Measurements from ENCODE around the gene ARL4A.
"Not testable (repeated sequence)": the region's sequence is repeated elsewhere in the genome, so short reads cannot be mapped to it uniquely, and the experiment has no call there.

Gene ARL4A

GRCh38 chr7:12686891-12687717 lies at the start of gene ARL4A:
TSS of gene ARL4A (plus strand) at chr7:12687633. CDS start at chr7:12688255, 622 bp downstream.
- no peaks in the 10 kb centered on the region for H3K9me3 Mint-ChIP-seq
- peak; percentile 96 for DNase-seq
- peaks cover 34% of the 10 kb centered on the region for H3K4me1 Mint-ChIP-seq
- H3K36me3 Mint-ChIP-seq = peaks cover 7% of the 10 kb centered on the region
- CTCF ChIA-PET = interaction anchor here (0.6 to 3.5 kb wide), 17 partner anchors 8 to 594 kb away, joined by 3 to 24 read pairs (median 4); no protein-coding TSS in a partner anchor
- peak within 1 kb of the TSS; percentile 94 for H3K4me3 Mint-ChIP-seq
- no peaks in the 10 kb centered on the region for H3K27me3 Mint-ChIP-seq
- peak within 1 kb of the TSS; percentile 91 for H3K27ac Mint-ChIP-seq

- Mint-ChIP-seq H3K36me3 (no peaks in the 10 kb centered on the region), H3K27ac (no peak overlapping the region), H3K4me3 (no peak overlapping the region), H3K27me3 (peaks cover 4% of the 10 kb centered on the region), H3K4me1 (peaks cover 29% of the 10 kb centered on the region), H3K9me3 (no peaks in the 10 kb centered on the region)
- CTCF ChIA-PET = interaction anchor here (0.7 to 2.2 kb wide), 5 partner anchors 37 to 625 kb away, joined by 3 to 7 read pairs (median 3); no protein-coding TSS in a partner anchor
- DNase-seq = no peak
These were observed 49.4 kb upstream of the ARL4A start for GRCh38 chr7:12637819-12638592.

GRCh38 chr7:12638851-12639456 lies 48.5 kb upstream of the ARL4A start:
- H3K9me3 Mint-ChIP-seq = no peaks in the 10 kb centered on the region
- CTCF ChIA-PET = interaction anchor here (0.6 to 2.2 kb wide), 7 partner anchors 36 to 661 kb away, joined by 3 to 7 read pairs (median 3); no protein-coding TSS in a partner anchor
- H3K27me3 Mint-ChIP-seq = peaks cover 4% of the 10 kb centered on the region
- H3K4me1 Mint-ChIP-seq = peaks cover 20% of the 10 kb centered on the region
- H3K27ac Mint-ChIP-seq = no peak overlapping the region
- no peaks in the 10 kb centered on the region for H3K36me3 Mint-ChIP-seq
- DNase-seq = no peak
- no peak overlapping the region for H3K4me3 Mint-ChIP-seq

GRCh38 chr7:12640299-12641096 lies 46.9 kb upstream of the ARL4A start:
- H3K4me1 Mint-ChIP-seq = peaks cover 20% of the 10 kb centered on the region
- CTCF ChIA-PET = interaction anchor here (0.9 kb wide), 1 partner anchor 116 kb away, joined by 3 read pairs; no protein-coding TSS in a partner anchor
- H3K4me3 Mint-ChIP-seq = no peak overlapping the region

GRCh38 chr7:12641196-12641595 lies 46.2 kb upstream of the ARL4A start:
- DNase-seq = no peak
- Mint-ChIP-seq H3K4me3 (no peak overlapping the region), H3K27ac (no peak overlapping the region), H3K36me3 (no peaks in the 10 kb centered on the region), H3K4me1 (peaks cover 13% of the 10 kb centered on the region), H3K9me3 (no peaks in the 10 kb centered on the region), H3K27me3 (peaks cover 4% of the 10 kb centered on the region)
- CTCF ChIA-PET = interaction anchor here (0.9 kb wide), 1 partner anchor 117 kb away, joined by 3 read pairs; no protein-coding TSS in a partner anchor

More at GRCh38 chr7:12640299-12641096, 46.9 kb upstream of the ARL4A start:
- no peak for DNase-seq
- H3K27me3 Mint-ChIP-seq = peaks cover 4% of the 10 kb centered on the region
- no peak overlapping the region for H3K27ac Mint-ChIP-seq
- H3K9me3 Mint-ChIP-seq = no peaks in the 10 kb centered on the region
- H3K36me3 Mint-ChIP-seq = no peaks in the 10 kb centered on the region

- H3K4me1 Mint-ChIP-seq = peaks cover 4% of the 10 kb centered on the region
- CTCF ChIA-PET = no interaction called here
- H3K27ac Mint-ChIP-seq = no peak overlapping the region
- no peak overlapping the region for H3K4me3 Mint-ChIP-seq
- no peaks in the 10 kb centered on the region for H3K36me3 Mint-ChIP-seq
- peaks cover under 1% of the 10 kb centered on the region for H3K27me3 Mint-ChIP-seq
- DNase-seq = no peak
- no peaks in the 10 kb centered on the region for H3K9me3 Mint-ChIP-seq
These were observed 44.9 kb upstream of the ARL4A start for GRCh38 chr7:12642508-12642907.

GRCh38 chr7:12643001-12643643 lies 44.3 kb upstream of the ARL4A start:
- Mint-ChIP-seq H3K27ac (no peak overlapping the region), H3K9me3 (no peaks in the 10 kb centered on the region), H3K4me3 (no peak overlapping the region), H3K36me3 (no peaks in the 10 kb centered on the region), H3K4me1 (peaks cover 1% of the 10 kb centered on the region), H3K27me3 (no peaks in the 10 kb centered on the region)
- no peak for DNase-seq
- CTCF ChIA-PET = no interaction called here

GRCh38 chr7:12643644-12644043 lies 43.8 kb upstream of the ARL4A start:
- CTCF ChIA-PET = no interaction called here
- Mint-ChIP-seq H3K36me3 (no peaks in the 10 kb centered on the region), H3K27me3 (no peaks in the 10 kb centered on the region), H3K9me3 (no peaks in the 10 kb centered on the region), H3K4me3 (no peak overlapping the region), H3K27ac (no peak overlapping the region), H3K4me1 (no peaks in the 10 kb centered on the region)
- no peak for DNase-seq

- H3K36me3 Mint-ChIP-seq, H3K4me1 Mint-ChIP-seq, CTCF ChIA-PET, H3K9me3 Mint-ChIP-seq, DNase-seq, H3K27ac Mint-ChIP-seq, H3K4me3 Mint-ChIP-seq, H3K27me3 Mint-ChIP-seq: not testable (repeated sequence)
These were observed 42.2 kb upstream of the ARL4A start for GRCh38 chr7:12645212-12645611.

- Mint-ChIP-seq H3K9me3 (no peaks in the 10 kb centered on the region), H3K4me3 (no peak overlapping the region), H3K27me3 (no peaks in the 10 kb centered on the region), H3K36me3 (no peaks in the 10 kb centered on the region), H3K4me1 (no peaks in the 10 kb centered on the region), H3K27ac (no peak overlapping the region)
- no peak for DNase-seq
- CTCF ChIA-PET = interaction anchor here (0.7 kb wide), 1 partner anchor 29 kb away, joined by 3 read pairs; no protein-coding TSS in a partner anchor
These were observed 41.3 kb upstream of the ARL4A start for GRCh38 chr7:12646139-12646538.

- H3K36me3 Mint-ChIP-seq = no peaks in the 10 kb centered on the region
- H3K27me3 Mint-ChIP-seq = no peaks in the 10 kb centered on the region
- no peak overlapping the region for H3K4me3 Mint-ChIP-seq
- H3K9me3 Mint-ChIP-seq = no peaks in the 10 kb centered on the region
- no peak overlapping the region for H3K27ac Mint-ChIP-seq
- CTCF ChIA-PET = interaction anchor here (0.6 to 0.7 kb wide), 2 partner anchors 36 to 607 kb away, joined by 3 read pairs; no protein-coding TSS in a partner anchor
- H3K4me1 Mint-ChIP-seq = no peaks in the 10 kb centered on the region
- DNase-seq = no peak
These were observed 39.8 kb upstream of the ARL4A start for GRCh38 chr7:12647364-12648219.

- CTCF ChIA-PET = no interaction called here
- Mint-ChIP-seq H3K27me3 (no peaks in the 10 kb centered on the region), H3K4me1 (no peaks in the 10 kb centered on the region), H3K27ac (no peak overlapping the region), H3K9me3 (no peaks in the 10 kb centered on the region), H3K36me3 (no peaks in the 10 kb centered on the region), H3K4me3 (no peak overlapping the region)
- no peak for DNase-seq
These were observed 38.6 kb upstream of the ARL4A start for GRCh38 chr7:12648704-12649261.
